HuH-7 (cell line): ENCODE measurements around the gene SLC35D3.
A peak's percentile ranks its signal among the peaks of the same experiment; 100 is the strongest.
"Not testable (repeated sequence)": the region's sequence is repeated elsewhere in the genome, so short reads cannot be mapped to it uniquely, and the experiment has no call there.

Experiments used
- DNase-seq: peaks from one replicate; pipeline ENCODE4 v3.0.0; 2011; ENCODE audit warnings: low spot score

The SLC35D3 gene

DNA sequence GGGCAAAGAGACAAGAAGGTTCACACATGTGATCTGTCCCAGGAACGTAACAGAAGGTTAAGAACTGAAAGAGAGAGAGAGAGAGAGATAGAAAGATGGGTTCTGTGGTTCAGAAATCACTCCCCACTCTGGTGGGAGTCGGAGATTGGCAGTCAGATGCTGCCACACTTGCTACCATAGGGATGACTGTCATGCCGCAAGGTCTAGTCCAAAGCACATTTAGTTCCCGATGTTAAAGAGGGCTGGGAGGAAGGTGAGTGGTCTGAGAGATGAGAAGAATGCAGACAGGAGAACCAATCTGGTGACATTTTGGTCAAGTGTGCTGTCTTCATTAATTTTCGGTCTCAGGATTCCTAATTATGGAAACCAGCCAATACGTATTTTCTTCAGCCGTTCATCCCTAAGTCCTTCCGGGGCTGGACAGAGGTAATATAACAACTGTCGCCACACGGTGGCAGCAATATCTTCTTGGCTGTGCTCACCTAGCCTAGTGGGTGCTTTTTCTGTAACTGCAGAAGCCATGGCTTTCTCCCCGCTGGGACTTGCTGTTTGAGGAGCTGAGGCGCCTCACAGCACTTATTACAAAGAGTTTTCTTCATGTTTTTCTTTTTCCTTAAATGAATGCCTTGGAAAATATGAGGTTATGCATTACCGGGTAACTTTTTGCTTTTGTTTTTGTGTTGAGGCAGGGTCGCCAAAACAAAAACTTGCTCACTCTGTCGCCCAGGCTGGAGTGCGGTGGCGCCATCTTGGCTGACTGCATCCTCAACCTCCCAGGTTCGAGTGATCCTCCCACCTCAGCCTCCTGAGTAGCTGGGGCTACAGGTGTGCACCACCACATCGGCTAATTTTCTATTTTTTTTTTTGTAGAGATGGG lies 46.0 kb downstream of the SLC35D3 start:
- peak; percentile 78 for DNase-seq

DNA sequence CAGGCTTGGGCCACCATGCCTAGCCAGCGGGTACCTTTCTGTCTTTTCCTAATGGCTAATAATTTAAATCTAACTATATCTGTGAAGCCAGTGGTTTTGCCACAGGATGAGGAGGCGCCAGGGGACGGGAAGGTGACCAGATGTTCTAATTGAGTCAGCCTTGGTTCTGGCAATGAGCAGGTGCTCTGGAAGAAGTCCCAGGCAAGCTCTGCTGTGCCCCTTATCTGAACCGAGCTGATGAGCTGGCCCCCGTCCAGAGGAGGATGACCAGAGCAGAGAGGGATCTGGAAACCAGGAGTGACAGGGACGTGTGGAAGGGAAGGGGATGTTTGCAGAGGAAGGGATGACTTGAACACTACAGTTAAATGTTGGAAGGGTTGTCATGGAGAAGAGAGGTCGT lies 46.7 kb downstream of the SLC35D3 start:
- DNase-seq = no peak

DNA sequence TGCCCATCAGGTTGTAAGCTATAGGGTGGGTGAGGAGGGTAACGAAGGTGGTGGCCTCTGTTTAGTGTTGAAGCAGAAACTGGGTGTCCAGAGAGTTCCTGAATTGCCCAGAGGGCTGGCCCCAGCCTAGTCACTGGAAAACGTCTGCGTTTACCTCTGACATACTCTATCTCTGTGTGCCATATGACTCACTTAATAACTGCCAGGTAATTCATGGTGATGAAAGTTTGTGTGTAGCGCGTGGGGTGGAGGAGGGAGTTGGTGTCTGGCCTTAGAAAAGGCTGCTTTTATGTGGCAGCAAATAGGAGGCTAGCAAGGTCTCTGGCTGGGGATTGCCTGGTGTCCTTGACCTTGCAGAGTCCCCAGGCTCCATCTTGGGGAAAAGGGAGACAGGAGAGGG lies 47.3 kb downstream of the SLC35D3 start:
- no peak for DNase-seq

DNA sequence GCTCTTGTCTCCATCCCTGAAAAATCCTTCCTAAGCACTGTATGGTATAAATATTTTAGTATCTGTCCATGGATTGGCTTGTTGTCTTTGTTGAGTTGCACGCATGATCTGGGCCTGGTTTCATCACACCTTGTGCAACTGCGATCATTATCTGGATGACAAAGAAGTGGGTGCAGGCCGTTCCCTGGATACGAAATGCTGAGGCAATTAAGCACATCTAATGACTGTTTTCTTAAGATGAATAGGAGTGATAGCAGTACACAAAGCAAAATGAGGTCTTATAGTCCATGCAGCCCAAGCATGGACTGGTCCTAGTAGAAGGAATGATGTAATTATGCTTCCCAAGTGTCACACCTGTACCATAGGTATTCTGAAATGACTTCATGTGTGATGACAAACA lies 47.8 kb downstream of the SLC35D3 start:
- no peak for DNase-seq

DNA sequence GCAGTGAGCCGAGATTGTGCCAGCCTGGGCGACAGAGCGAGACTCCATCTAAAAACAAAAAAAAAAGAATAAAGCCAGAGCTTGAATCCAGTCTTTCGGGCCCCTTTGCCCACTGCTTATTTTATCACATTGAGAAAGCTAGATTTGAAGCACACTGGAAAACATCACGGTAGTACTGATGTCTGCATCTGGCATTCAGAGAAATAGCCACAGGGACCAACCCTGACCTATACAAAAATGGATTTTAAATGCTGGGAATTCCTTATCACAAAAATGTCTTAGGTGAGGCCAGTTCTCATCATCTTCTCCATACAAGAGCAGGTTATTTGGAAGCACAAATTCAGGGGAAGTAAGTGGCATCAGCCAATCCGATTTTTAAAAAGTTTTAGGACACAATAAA lies 49.5 kb downstream of the SLC35D3 start:
- no peak for DNase-seq

DNA sequence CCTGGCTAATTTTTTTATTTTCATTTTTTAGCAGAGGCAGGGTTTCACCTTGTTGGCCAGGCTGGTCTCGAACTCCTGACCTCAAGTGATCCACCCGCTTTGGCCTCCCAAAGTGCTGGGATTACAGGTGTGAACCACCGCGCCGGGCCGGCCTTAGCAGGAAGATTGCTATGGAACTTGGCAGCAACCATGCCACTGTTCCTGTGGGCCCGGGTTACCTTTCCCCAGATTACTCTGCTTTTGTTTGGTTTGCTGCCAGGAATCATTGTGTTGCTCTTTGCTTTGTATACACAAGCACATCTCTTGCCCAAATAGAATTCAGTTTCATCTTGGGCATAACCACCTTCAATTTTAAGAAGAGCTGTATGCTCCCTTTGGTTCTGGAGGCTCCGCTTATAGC lies 51.7 kb downstream of the SLC35D3 start:
- not testable (repeated sequence) for DNase-seq
